Astrocyte (in vitro differentiated cells and primary cell): ENCODE results near the gene VWA8. TPM values are rescaled to one million over a fixed set of nuclear protein-coding genes. Genes with fewer than 3 reads are reported as not detected.

Experiments used
- DNase-seq: peaks from one replicate; pipeline ENCODE4 v3.0.0-alpha.2; 2010; ENCODE audit warnings: low read depth
- FAIRE-seq: peaks from 2 replicates; lab custom pipeline; 2011; peaks lifted over from hg19 to GRCh38; lab: Jason Lieb, UNC
- H2AFZ ChIP-seq: 2 replicates; pipeline ENCODE4 v1.6.0; 2012; ENCODE audit warnings: low read depth, low read length, inconsistent platforms
- H3K27ac ChIP-seq: 2 replicates; pipeline ENCODE4 v1.5.1; 2011; ENCODE audit warnings: low read depth, low read length, inconsistent platforms
- H3K27me3 ChIP-seq: 2 replicates; pipeline ENCODE4 v1.6.0; 2011; ENCODE audit warnings: low read length, inconsistent platforms; ENCODE audit not compliant: insufficient read depth
- H3K36me3 ChIP-seq: 2 replicates; pipeline ENCODE4 v1.5.1; 2011; ENCODE audit warnings: low read length, inconsistent platforms; ENCODE audit not compliant: insufficient read depth
- H3K4me1 ChIP-seq: 2 replicates; pipeline ENCODE4 v1.5.1; 2011; ENCODE audit warnings: low read length, inconsistent platforms; ENCODE audit not compliant: insufficient read depth
- H3K4me2 ChIP-seq: 2 replicates; pipeline ENCODE4 v1.6.0; 2012; ENCODE audit warnings: low read length, inconsistent platforms
- H3K4me3 ChIP-seq: 2 replicates; pipeline ENCODE4 v1.5.1; 2011; ENCODE audit warnings: low read depth, mild to moderate bottlenecking, low read length, inconsistent platforms; ENCODE audit not compliant: insufficient read depth
- H3K79me2 ChIP-seq: 2 replicates; pipeline ENCODE4 v1.6.0; 2012; ENCODE audit warnings: mild to moderate bottlenecking, low read length, inconsistent platforms; ENCODE audit not compliant: insufficient read depth
- H3K9ac ChIP-seq: 2 replicates; pipeline ENCODE4 v1.6.0; 2012; ENCODE audit warnings: mild to moderate bottlenecking, low read length, inconsistent platforms
- H3K9me3 ChIP-seq: 2 replicates; pipeline ENCODE4 v1.5.1; 2012; ENCODE audit warnings: low read depth, mild to moderate bottlenecking, low read length, inconsistent platforms; ENCODE audit not compliant: insufficient read depth
- H4K20me1 ChIP-seq: 2 replicates; pipeline ENCODE4 v1.6.0; 2012; ENCODE audit warnings: low read length, inconsistent platforms; ENCODE audit not compliant: insufficient read depth
- H3K27ac Mint-ChIP-seq: one replicate; pipeline ENCODE4 v1.8.0; 2021; ENCODE audit warnings: mild to moderate bottlenecking, mixed read lengths; ENCODE audit not compliant: unreplicated experiment
- H3K27me3 Mint-ChIP-seq: one replicate; pipeline ENCODE4 v1.8.0; 2021; ENCODE audit warnings: low read depth, mixed read lengths; ENCODE audit not compliant: unreplicated experiment
- H3K36me3 Mint-ChIP-seq: one replicate; pipeline ENCODE4 v1.8.0; 2021; ENCODE audit warnings: low read depth, mixed read lengths; ENCODE audit not compliant: unreplicated experiment
- H3K4me1 Mint-ChIP-seq: one replicate; pipeline ENCODE4 v1.8.0; 2021; ENCODE audit warnings: low read depth, mixed read lengths; ENCODE audit not compliant: unreplicated experiment
- H3K4me3 Mint-ChIP-seq: one replicate; pipeline ENCODE4 v1.8.0; 2021; ENCODE audit warnings: mild to moderate bottlenecking, moderate library complexity, mixed read lengths; ENCODE audit not compliant: unreplicated experiment
- H3K9me3 Mint-ChIP-seq: one replicate; pipeline ENCODE4 v1.8.0; 2021; ENCODE audit warnings: mild to moderate bottlenecking, mixed read lengths; ENCODE audit not compliant: unreplicated experiment
- EZH2 ChIP-seq: IDR thresholded peaks from 2 replicates; pipeline ENCODE4 v1.6.1; 2012; ENCODE audit warnings: mild to moderate bottlenecking, low read length, inconsistent platforms; ENCODE audit not compliant: insufficient read depth
- total RNA-seq: library from RNA; stranded (reverse); gene quantifications from 2 replicates; pipeline ENCODE4 v1.2.1, GENCODE V29; 2021
- TF ChIP-seq, protein P1 (sequence below): IDR thresholded peaks from 2 replicates; pipeline ENCODE4 v1.5.1; 2011; ENCODE audit warnings: low read depth, mild to moderate bottlenecking, inconsistent platforms, low read length, moderate library complexity; ENCODE audit not compliant: insufficient read depth

The VWA8 gene
- total RNA-seq, 1 donor from 2014 or later: 15.6 TPM

DNA sequence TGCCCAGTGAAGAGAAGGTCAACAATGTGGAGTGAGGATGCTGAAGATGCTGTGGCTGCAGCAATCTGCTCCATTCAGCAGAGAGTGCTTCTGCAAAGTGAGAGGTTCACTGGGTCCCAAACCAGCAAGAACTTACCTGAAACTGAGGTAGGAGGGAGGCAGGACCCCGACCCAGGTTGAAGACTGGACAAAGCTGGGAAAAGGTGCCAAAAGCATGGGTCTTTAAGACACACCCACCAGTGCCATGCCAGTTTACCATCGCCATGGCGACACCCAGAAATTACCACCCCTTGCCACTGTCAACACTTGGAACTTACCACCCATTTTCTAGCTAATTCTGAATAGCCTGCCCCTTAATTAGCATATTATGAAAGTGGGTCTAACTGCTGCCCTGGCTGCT is 432.9 kb downstream of the VWA8 start:
- H3K4me1 Mint-ChIP-seq: no peaks in the 10 kb centered on the region
- H3K27me3 Mint-ChIP-seq: peaks cover 19% of the 10 kb centered on the region
- TF ChIP-seq EZH2: no peak
- TF ChIP-seq, protein P1, sequence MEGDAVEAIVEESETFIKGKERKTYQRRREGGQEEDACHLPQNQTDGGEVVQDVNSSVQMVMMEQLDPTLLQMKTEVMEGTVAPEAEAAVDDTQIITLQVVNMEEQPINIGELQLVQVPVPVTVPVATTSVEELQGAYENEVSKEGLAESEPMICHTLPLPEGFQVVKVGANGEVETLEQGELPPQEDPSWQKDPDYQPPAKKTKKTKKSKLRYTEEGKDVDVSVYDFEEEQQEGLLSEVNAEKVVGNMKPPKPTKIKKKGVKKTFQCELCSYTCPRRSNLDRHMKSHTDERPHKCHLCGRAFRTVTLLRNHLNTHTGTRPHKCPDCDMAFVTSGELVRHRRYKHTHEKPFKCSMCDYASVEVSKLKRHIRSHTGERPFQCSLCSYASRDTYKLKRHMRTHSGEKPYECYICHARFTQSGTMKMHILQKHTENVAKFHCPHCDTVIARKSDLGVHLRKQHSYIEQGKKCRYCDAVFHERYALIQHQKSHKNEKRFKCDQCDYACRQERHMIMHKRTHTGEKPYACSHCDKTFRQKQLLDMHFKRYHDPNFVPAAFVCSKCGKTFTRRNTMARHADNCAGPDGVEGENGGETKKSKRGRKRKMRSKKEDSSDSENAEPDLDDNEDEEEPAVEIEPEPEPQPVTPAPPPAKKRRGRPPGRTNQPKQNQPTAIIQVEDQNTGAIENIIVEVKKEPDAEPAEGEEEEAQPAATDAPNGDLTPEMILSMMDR: no peak
- no peak overlapping the region for H3K27ac Mint-ChIP-seq
- Histone ChIP-seq H3K4me3 (no peak overlapping the region), H3K4me1 (no peaks in the 10 kb centered on the region), H3K79me2 (no peaks in the 10 kb centered on the region), H3K4me2 (no peak overlapping the region), H3K27ac (no peak overlapping the region), H3K9me3 (no peaks in the 10 kb centered on the region), H3K36me3 (no peaks in the 10 kb centered on the region), H3K9ac (no peak overlapping the region), H4K20me1 (no peaks in the 10 kb centered on the region), H2AFZ (no peak overlapping the region), H3K27me3 (peaks cover 3% of the 10 kb centered on the region)
- no peaks in the 10 kb centered on the region for H3K9me3 Mint-ChIP-seq
- no peak overlapping the region for H3K4me3 Mint-ChIP-seq
- H3K36me3 Mint-ChIP-seq: no peaks in the 10 kb centered on the region
- no peak for DNase-seq
- FAIRE-seq: no peak

DNA sequence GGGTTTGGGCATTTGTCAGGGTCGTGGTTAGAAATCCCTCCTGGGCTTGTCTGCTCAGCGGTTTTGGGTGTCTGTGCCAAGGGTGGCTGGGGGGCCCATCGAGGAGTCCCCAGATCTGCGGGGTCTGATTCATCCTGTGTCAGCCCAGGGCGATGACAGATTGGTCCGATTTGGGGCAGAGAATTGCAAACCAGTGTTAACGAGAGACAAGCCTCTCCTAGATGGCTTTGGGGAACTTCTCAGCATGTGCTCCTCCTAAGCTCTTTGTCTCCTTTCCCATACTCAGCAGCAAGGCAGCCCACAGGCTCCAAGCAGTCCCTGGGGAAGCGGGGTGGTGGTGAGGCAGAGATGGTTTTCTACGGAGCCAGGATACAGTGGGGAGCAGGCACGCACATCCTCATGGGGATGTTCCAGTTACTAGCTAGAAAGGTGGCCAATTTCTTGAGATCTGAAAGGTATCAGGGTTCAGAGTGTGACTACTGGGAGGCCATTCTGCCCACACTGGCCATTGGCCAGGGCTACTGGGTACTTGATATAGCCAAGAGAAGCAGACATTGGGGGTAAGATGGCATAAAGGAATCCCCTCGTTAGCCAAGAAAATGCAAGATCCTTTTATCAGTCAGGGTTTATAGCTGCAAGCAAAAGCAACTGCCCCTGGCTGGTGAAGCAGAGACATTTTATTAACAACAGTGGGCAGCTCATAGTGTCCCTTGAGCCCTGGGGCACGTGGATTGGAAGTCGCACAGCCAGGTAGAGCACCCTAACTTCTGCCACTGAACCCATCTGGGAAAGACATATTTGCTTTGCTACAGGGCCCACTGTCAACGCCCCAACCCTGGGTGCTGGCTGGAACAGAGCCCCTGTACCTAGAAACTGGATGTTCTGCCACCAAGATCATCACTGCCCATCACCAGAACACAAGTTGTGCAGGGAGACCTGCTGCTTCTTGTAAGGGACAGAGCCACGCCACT is 440.0 kb downstream of the VWA8 start:
- Histone ChIP-seq H3K79me2 (no peaks in the 10 kb centered on the region), H3K27me3 (no peaks in the 10 kb centered on the region), H3K4me1 (no peaks in the 10 kb centered on the region), H4K20me1 (no peaks in the 10 kb centered on the region), H3K9ac (no peak overlapping the region), H3K36me3 (no peaks in the 10 kb centered on the region), H3K4me3 (no peak overlapping the region), H2AFZ (no peak overlapping the region), H3K4me2 (no peak overlapping the region), H3K27ac (no peak overlapping the region), H3K9me3 (no peaks in the 10 kb centered on the region)
- Mint-ChIP-seq H3K27ac (no peak overlapping the region), H3K4me1 (no peaks in the 10 kb centered on the region), H3K27me3 (peaks cover 20% of the 10 kb centered on the region), H3K9me3 (peaks cover 6% of the 10 kb centered on the region), H3K4me3 (no peak overlapping the region), H3K36me3 (peaks cover 2% of the 10 kb centered on the region)
- FAIRE-seq (no peak), DNase-seq (peak; percentile 5)
- TF ChIP-seq EZH2: no peak
- TF ChIP-seq, protein P1: no peak
